Neural crest cell (in vitro differentiated cells): ENCODE results near the gene PDHX. TPM values are rescaled to one million over a fixed set of nuclear protein-coding genes. Genes with fewer than 3 reads are reported as not detected.

Experiments used
- DNase-seq: peaks from one replicate; pipeline ENCODE4 v3.0.0; 2021; ENCODE audit warnings: low read depth, mixed read lengths, low spot score
- H3K27ac Mint-ChIP-seq: one replicate; pipeline ENCODE4 v1.8.0; 2021; ENCODE audit warnings: mild to moderate bottlenecking, mixed read lengths; ENCODE audit not compliant: unreplicated experiment
- H3K27me3 Mint-ChIP-seq: 2 replicates; pipeline ENCODE4 v1.8.0; 2021; ENCODE audit warnings: low read depth, mild to moderate bottlenecking, mixed read lengths
- H3K36me3 Mint-ChIP-seq: 2 replicates; pipeline ENCODE4 v1.8.0; 2021; ENCODE audit warnings: low read depth, mild to moderate bottlenecking, mixed read lengths
- H3K4me1 Mint-ChIP-seq: 2 replicates; pipeline ENCODE4 v1.8.0; 2021; ENCODE audit warnings: mixed read lengths
- H3K4me3 Mint-ChIP-seq: one replicate; pipeline ENCODE4 v1.8.0; 2021; ENCODE audit warnings: mild to moderate bottlenecking, mixed read lengths
- H3K9me3 Mint-ChIP-seq: 2 replicates; pipeline ENCODE4 v1.8.0; 2021; ENCODE audit warnings: mixed read lengths
- CTCF ChIP-seq: fragments of 200-600 bp; sonication (generic); conservative IDR thresholded peaks from 2 replicates; pipeline ENCODE4 v1.5.0; 2021; ENCODE audit warnings: antibody characterized with exemption, mild to moderate bottlenecking
- total RNA-seq: library from RNA; stranded (reverse); gene quantifications from 2 replicates; pipeline ENCODE4 v1.2.1, GENCODE V29; 2021

The PDHX gene
- total RNA-seq, 1 donor from 2014 or later, result 38.6 TPM

- no peak for DNase-seq
- Mint-ChIP-seq H3K36me3 (peaks cover 30% of the 10 kb centered on the region), H3K27me3 (no peaks in the 10 kb centered on the region), H3K4me3 (no peak overlapping the region), H3K27ac (no peak overlapping the region), H3K4me1 (no peaks in the 10 kb centered on the region), H3K9me3 (peaks cover 2% of the 10 kb centered on the region)
- no peak for TF ChIP-seq CTCF
These were observed 52.4 kb downstream of the PDHX start for GRCh38 chr11:34968862-34969261.

GRCh38 chr11:34970033-34970432 is 53.6 kb downstream of the PDHX start:
- peaks cover 2% of the 10 kb centered on the region for H3K9me3 Mint-ChIP-seq
- H3K27me3 Mint-ChIP-seq, result no peaks in the 10 kb centered on the region
- no peak overlapping the region for H3K27ac Mint-ChIP-seq
- peaks cover 36% of the 10 kb centered on the region for H3K36me3 Mint-ChIP-seq
- H3K4me3 Mint-ChIP-seq, result no peak overlapping the region
- no peak for DNase-seq
- H3K4me1 Mint-ChIP-seq, result no peaks in the 10 kb centered on the region
- no peak for TF ChIP-seq CTCF

- no peak for TF ChIP-seq CTCF
- Mint-ChIP-seq H3K9me3 (peaks cover 2% of the 10 kb centered on the region), H3K27ac (no peak overlapping the region), H3K27me3 (no peaks in the 10 kb centered on the region), H3K4me3 (no peak overlapping the region), H3K36me3 (peaks cover 36% of the 10 kb centered on the region), H3K4me1 (no peaks in the 10 kb centered on the region)
- no peak for DNase-seq
These were observed 54.1 kb downstream of the PDHX start for GRCh38 chr11:34970480-34970879.

DNA sequence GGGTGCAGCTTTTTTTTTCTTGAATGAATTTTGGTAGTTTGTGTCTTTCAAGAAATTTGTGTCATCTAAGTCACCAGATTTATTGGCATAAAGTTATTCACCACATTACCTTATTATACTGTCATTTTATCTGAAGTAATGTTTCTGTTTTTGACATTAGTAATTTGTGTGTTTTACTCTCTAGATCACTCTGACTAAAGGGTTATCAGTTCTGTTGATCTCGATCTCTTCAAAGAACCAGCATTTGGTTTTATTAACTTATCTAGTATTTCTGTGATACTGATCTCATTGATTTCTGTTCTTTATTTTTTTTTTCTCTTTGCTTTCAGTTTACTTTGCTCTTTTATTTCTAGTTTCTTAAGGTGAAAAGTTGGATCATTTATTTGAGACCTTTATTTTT is 55.5 kb downstream of the PDHX start:
- Mint-ChIP-seq H3K36me3 (peaks cover 38% of the 10 kb centered on the region), H3K27ac (no peak overlapping the region), H3K4me3 (no peak overlapping the region), H3K4me1 (no peaks in the 10 kb centered on the region), H3K27me3 (no peaks in the 10 kb centered on the region), H3K9me3 (peaks cover 2% of the 10 kb centered on the region)
- no peak for DNase-seq
- TF ChIP-seq CTCF, result no peak

GRCh38 chr11:34972366-34972765 is 55.9 kb downstream of the PDHX start:
- H3K27me3 Mint-ChIP-seq, result no peaks in the 10 kb centered on the region

More at GRCh38 chr11:34972366-34972765, 55.9 kb downstream of the PDHX start:
- Mint-ChIP-seq H3K4me3 (no peak overlapping the region), H3K9me3 (peaks cover 2% of the 10 kb centered on the region), H3K36me3 (peaks cover 38% of the 10 kb centered on the region), H3K27ac (no peak overlapping the region), H3K4me1 (peaks cover under 1% of the 10 kb centered on the region)
- TF ChIP-seq CTCF, result no peak
- DNase-seq, result no peak
